ENCODE data around the gene NATD1.

NATD1 gene

GRCh38 chr17:21218101-21218500 lies 35.1 kb downstream of the NATD1 start:
- Histone ChIP-seq H3K9ac (ENCODE audit: low read depth, low read length) (no peak overlapping the region), H3K4me3 (ENCODE audit: low read depth in 1 of 2, low read length in 2 of 2) (no peak overlapping the region), H2AFZ (ENCODE audit: low read depth, low read length) (no peak overlapping the region), H3K9me3 (ENCODE audit: insufficient read depth, low read length, severe bottlenecking) (no peaks in the 10 kb centered on the region), H4K20me1 (ENCODE audit: insufficient read depth, low read length) (peaks cover 35% of the 10 kb centered on the region), H3K27ac (ENCODE audit: low read length) (no peak overlapping the region), H3K4me1 (ENCODE audit: insufficient read depth, low read length) (peaks cover 16% of the 10 kb centered on the region), H3K27me3 (ENCODE audit: insufficient read depth, low read length, poor library complexity) (no peaks in the 10 kb centered on the region), H3K4me2 (ENCODE audit: insufficient read depth, low read length) (no peak overlapping the region), H3K79me2 (ENCODE audit: insufficient read depth, low read length) (peaks cover 89% of the 10 kb centered on the region), H3K36me3 (ENCODE audit: insufficient read depth, low read length) (peaks cover 47% of the 10 kb centered on the region)
- DNase-seq: no peak
- TF ChIP-seq CTCF (IDR thresholded peaks at IDR 0.05; ENCODE audit: borderline replicate concordance, extremely low read depth, low read length, poor library complexity, severe bottlenecking) (no peak), EZH2 (IDR thresholded peaks at IDR 0.05; ENCODE audit: borderline replicate concordance, low read depth, low read length, severe bottlenecking) (no peak)
- no peak for ATAC-seq (ENCODE audit: insufficient read depth, low read depth)

DNA sequence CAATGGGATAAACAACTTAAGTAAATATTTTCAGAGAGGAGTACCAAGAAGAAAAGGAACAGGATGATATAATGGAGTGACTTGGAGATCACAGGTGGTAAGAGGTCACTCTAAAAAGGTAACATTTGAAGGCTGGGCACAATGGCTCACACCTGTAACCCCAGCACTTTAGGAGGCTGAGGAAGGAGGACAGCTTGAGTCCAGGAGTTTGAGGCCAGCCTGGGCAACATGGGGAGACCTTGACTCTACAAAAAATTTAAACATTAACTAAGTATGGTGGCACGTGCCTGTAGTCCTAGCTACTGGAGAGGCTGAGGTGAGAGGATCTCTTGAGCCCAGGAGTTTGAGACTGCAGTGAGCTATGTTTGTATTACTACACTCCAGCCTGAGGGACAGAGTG lies 35.9 kb downstream of the NATD1 start:
- DNase-seq (no peak), ATAC-seq (ENCODE audit: insufficient read depth, low read depth) (no peak)
- no peak overlapping the region for H3K4me3 ChIP-seq (ENCODE audit: low read depth in 1 of 2, low read length in 2 of 2)
- H3K79me2 ChIP-seq (ENCODE audit: insufficient read depth, low read length): peaks cover 90% of the 10 kb centered on the region
- peaks cover 41% of the 10 kb centered on the region for H3K36me3 ChIP-seq (ENCODE audit: insufficient read depth, low read length)
- no peak overlapping the region for H3K9ac ChIP-seq (ENCODE audit: low read depth, low read length)
- H4K20me1 ChIP-seq (ENCODE audit: insufficient read depth, low read length): peaks cover 36% of the 10 kb centered on the region
- no peak for TF ChIP-seq CTCF (IDR thresholded peaks at IDR 0.05; ENCODE audit: borderline replicate concordance, extremely low read depth, low read length, poor library complexity, severe bottlenecking)
- TF ChIP-seq EZH2 (IDR thresholded peaks at IDR 0.05; ENCODE audit: borderline replicate concordance, low read depth, low read length, severe bottlenecking): no peak
- no peak overlapping the region for H3K4me2 ChIP-seq (ENCODE audit: insufficient read depth, low read length)
- H2AFZ ChIP-seq (ENCODE audit: low read depth, low read length): no peak overlapping the region
- H3K9me3 ChIP-seq (ENCODE audit: insufficient read depth, low read length, severe bottlenecking): no peaks in the 10 kb centered on the region
- peaks cover 23% of the 10 kb centered on the region for H3K4me1 ChIP-seq (ENCODE audit: insufficient read depth, low read length)
- no peaks in the 10 kb centered on the region for H3K27me3 ChIP-seq (ENCODE audit: insufficient read depth, low read length, poor library complexity)
- no peak overlapping the region for H3K27ac ChIP-seq (ENCODE audit: low read length)

DNA sequence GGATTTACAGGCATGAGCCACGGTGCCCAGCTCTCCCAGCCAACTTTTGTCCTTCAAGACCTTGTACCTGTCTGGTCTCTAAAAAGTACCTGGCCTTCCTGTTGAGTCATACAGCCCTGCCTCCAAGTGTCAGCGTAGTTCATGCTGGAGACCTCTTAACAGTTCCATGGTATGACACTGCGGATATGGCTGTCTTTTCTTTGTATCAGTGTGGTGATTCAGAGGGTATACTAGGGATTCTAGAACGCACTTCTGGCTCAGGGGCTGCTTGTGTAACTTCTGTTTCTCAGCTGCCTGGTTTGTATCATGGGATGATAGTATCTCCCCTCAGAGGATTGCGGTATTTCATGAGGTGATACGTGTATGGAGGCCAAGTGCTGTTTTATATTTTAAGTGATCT lies 37.3 kb downstream of the NATD1 start:
- no peak overlapping the region for H3K9ac ChIP-seq (ENCODE audit: low read depth, low read length)
- peak overlapping the region in 1 of 2 experiments; percentile 88; a peak in 1 of 4 replicates for H3K4me3 ChIP-seq (ENCODE audit: low read depth in 1 of 2, low read length in 2 of 2)
- DNase-seq (no peak), ATAC-seq (ENCODE audit: insufficient read depth, low read depth) (no peak)
- no peak overlapping the region for H3K27ac ChIP-seq (ENCODE audit: low read length)
- H3K9me3 ChIP-seq (ENCODE audit: insufficient read depth, low read length, severe bottlenecking): no peaks in the 10 kb centered on the region
- H4K20me1 ChIP-seq (ENCODE audit: insufficient read depth, low read length): peaks cover 36% of the 10 kb centered on the region
- H3K27me3 ChIP-seq (ENCODE audit: insufficient read depth, low read length, poor library complexity): no peaks in the 10 kb centered on the region
- peaks cover 37% of the 10 kb centered on the region for H3K4me1 ChIP-seq (ENCODE audit: insufficient read depth, low read length)
- peaks cover 41% of the 10 kb centered on the region for H3K36me3 ChIP-seq (ENCODE audit: insufficient read depth, low read length)
- TF ChIP-seq EZH2 (IDR thresholded peaks at IDR 0.05; ENCODE audit: borderline replicate concordance, low read depth, low read length, severe bottlenecking) (no peak), CTCF (IDR thresholded peaks at IDR 0.05; ENCODE audit: borderline replicate concordance, extremely low read depth, low read length, poor library complexity, severe bottlenecking) (no peak)
- no peak overlapping the region for H2AFZ ChIP-seq (ENCODE audit: low read depth, low read length)
- peaks cover 90% of the 10 kb centered on the region for H3K79me2 ChIP-seq (ENCODE audit: insufficient read depth, low read length)
- H3K4me2 ChIP-seq (ENCODE audit: insufficient read depth, low read length): peak overlapping the region; percentile 86
